Suprapubic skin (tissue), 4 donors: ENCODE results near the gene FAU. TPM values are rescaled to one million over a fixed set of nuclear protein-coding genes. Genes with fewer than 3 reads are reported as not detected.

Source experiments
- DNase-seq, 2 donors: peaks; one replicate each; pipeline ENCODE4 v3.0.0-alpha.2; 2019; ENCODE audit warnings: low spot score in 2 of 2
- H3K27ac ChIP-seq: fragments of 200-600 bp; sonication (generic); one replicate; pipeline ENCODE4 v1.5.1; 2019
- H3K27me3 ChIP-seq: fragments of 200-600 bp; sonication (generic); one replicate; pipeline ENCODE4 v1.5.1; 2019
- H3K36me3 ChIP-seq: fragments of 200-600 bp; sonication (generic); one replicate; pipeline ENCODE4 v1.5.1; 2019
- H3K4me1 ChIP-seq: fragments of 200-600 bp; sonication (generic); one replicate; pipeline ENCODE4 v1.5.1; 2019
- H3K4me3 ChIP-seq: fragments of 200-600 bp; sonication (generic); one replicate; pipeline ENCODE4 v1.5.1; 2019; ENCODE audit warnings: mild to moderate bottlenecking
- H3K9me3 ChIP-seq: fragments of 200-600 bp; sonication (generic); one replicate; pipeline ENCODE4 v1.5.1; 2019
- EP300 ChIP-seq: sonication (generic); formaldehyde crosslinking; IDR thresholded peaks from one replicate; pipeline ENCODE4 v1.6.1; 2017; ENCODE audit warnings: antibody characterized with exemption
- POLR2A ChIP-seq, 2 donors: fragments of 450-650 bp; IDR thresholded peaks; one replicate each; pipeline ENCODE4 v1.6.1; 2017; ENCODE audit warnings: antibody characterized with exemption in 2 of 2, mild to moderate bottlenecking in 2 of 2, moderate library complexity in 2 of 2
- POLR2AphosphoS5 ChIP-seq, 3 donors: sonication (generic); formaldehyde crosslinking; IDR thresholded peaks; one replicate each; pipeline ENCODE4 v1.6.1; 2017; ENCODE audit warnings: antibody characterized with exemption in 3 of 3
- WGBS: methylation state at CpG from one replicate; pipeline ENCODE4 v1.1.5; 2018; 5-methylcytosine and 5-hydroxymethylcytosine counted together
- total RNA-seq, 4 donors: library from RNA; depleted of rRNA; stranded (reverse); fragments of >200 nt; gene quantifications; one replicate each; pipeline ENCODE4 v1.1.0, GENCODE V29; 2016
- TF ChIP-seq, protein P1 (sequence below), 2 donors: fragments of 200-600 bp in 1 of 2; fragments of 450-650 bp in 1 of 2; sonication (generic) in 1 of 2; IDR thresholded peaks; one replicate each; pipeline ENCODE4 v1.5.1; 2016 to 2019; ENCODE audit warnings: antibody characterized with exemption in 2 of 2, mild to moderate bottlenecking in 1 of 2, moderate library complexity in 1 of 2

The FAU gene
- total RNA-seq, 4 donors from 2014 or later, result 584 to 609 (median 602) TPM

DNA sequence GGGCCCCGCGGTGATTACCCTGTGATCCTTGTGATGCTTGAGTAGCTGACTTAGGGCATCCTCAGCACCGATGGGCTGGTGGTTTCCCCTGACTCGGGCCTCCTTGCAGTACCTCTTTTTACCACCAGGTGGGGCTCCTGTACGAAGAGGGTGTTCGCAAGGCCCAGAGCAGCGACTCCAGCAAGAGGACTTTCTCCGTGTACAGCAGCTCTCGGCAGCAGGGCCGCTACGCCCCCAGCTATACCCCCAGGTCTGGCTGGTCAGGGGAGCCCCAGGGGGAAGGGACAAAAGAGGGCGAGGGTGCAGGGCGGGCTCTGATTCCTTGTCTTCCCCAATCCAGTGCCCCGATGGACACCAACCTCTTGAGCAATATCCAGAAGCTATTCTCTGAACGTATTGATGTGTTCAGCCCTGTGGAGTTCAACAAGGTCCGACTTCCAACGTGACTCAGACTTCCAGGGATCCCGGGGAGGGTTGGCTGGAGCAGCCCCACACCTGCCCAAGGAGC is 11.5 kb downstream of the FAU start:
- WGBS, result 0% methylated on average over 4 of the region's 18 CpGs
- H3K9me3 ChIP-seq, result no peaks in the 10 kb centered on the region
- H3K27ac ChIP-seq, result no peak overlapping the region
- peak; percentile 94 for DNase-seq
- peaks cover 26% of the 10 kb centered on the region for H3K36me3 ChIP-seq
- no peaks in the 10 kb centered on the region for H3K27me3 ChIP-seq
- H3K4me1 ChIP-seq, result peaks cover 50% of the 10 kb centered on the region
- H3K4me3 ChIP-seq, result no peak overlapping the region
- TF ChIP-seq, protein P1, sequence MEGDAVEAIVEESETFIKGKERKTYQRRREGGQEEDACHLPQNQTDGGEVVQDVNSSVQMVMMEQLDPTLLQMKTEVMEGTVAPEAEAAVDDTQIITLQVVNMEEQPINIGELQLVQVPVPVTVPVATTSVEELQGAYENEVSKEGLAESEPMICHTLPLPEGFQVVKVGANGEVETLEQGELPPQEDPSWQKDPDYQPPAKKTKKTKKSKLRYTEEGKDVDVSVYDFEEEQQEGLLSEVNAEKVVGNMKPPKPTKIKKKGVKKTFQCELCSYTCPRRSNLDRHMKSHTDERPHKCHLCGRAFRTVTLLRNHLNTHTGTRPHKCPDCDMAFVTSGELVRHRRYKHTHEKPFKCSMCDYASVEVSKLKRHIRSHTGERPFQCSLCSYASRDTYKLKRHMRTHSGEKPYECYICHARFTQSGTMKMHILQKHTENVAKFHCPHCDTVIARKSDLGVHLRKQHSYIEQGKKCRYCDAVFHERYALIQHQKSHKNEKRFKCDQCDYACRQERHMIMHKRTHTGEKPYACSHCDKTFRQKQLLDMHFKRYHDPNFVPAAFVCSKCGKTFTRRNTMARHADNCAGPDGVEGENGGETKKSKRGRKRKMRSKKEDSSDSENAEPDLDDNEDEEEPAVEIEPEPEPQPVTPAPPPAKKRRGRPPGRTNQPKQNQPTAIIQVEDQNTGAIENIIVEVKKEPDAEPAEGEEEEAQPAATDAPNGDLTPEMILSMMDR (IDR thresholded peaks at IDR 0.05), result peak; percentile 99 to 100
- no peak for TF ChIP-seq POLR2AphosphoS5 (IDR thresholded peaks at IDR 0.05)
- TF ChIP-seq EP300, result no peak

DNA sequence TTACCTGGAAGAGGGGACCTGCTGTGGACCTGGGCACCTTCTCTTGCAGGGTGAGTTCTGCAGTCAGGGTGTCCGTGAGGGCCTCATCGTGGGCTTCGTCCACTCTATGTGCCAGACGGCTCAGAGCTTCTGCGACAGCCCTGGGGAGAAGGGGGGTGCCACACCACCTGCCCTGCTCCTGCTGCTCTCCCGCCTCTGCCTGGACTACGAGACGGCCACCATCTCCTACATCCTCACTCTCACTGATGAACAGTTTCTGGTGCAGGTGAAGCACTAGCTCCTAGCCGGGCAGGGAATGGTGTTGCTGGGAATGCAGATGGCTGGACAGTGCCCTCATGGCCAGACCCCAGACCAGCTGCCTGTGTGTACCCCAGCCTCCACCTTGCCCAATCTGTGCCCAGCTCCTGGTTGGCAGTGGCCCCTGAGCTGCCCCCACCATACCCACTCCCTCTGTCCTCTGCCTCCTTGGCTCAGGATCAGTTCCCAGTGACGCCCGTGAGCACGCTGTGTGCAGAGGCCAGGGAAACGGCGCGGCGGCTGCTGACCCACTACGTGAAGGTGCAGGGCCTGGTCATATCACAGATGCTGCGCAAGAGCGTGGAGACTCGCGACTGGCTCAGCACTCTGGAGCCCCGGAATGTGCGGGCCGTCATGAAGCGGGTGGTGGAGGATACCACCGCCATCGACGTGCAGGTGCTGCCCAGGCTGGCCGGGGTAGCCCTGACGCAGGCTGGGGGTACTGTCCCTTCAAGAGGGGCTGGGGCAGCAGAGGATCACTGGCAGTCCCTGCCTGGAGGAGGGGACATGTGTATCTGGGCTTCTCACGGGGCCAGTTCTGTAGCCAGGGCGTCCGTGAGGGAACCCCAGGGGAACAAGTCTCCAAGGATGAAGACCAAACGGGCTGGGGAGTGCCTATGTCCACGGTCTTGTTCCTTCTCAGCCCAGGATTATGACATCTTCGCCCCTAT is 12.4 kb downstream of the FAU start:
- peaks cover 54% of the 10 kb centered on the region for H3K4me1 ChIP-seq
- peak in 1 of 2 donors; percentile 66 for DNase-seq
- no peaks in the 10 kb centered on the region for H3K9me3 ChIP-seq
- H3K4me3 ChIP-seq, result no peak overlapping the region
- peaks cover 26% of the 10 kb centered on the region for H3K36me3 ChIP-seq
- no peak for TF ChIP-seq EP300
- TF ChIP-seq POLR2A (IDR thresholded peaks at IDR 0.05), result no peak
- TF ChIP-seq, protein P1 (IDR thresholded peaks at IDR 0.05), result no peak
- no peak for TF ChIP-seq POLR2AphosphoS5 (IDR thresholded peaks at IDR 0.05)
- peak overlapping the region; percentile 11 for H3K27ac ChIP-seq
- no peaks in the 10 kb centered on the region for H3K27me3 ChIP-seq
- 85% methylated on average over 30 of the region's 36 CpGs for WGBS

DNA sequence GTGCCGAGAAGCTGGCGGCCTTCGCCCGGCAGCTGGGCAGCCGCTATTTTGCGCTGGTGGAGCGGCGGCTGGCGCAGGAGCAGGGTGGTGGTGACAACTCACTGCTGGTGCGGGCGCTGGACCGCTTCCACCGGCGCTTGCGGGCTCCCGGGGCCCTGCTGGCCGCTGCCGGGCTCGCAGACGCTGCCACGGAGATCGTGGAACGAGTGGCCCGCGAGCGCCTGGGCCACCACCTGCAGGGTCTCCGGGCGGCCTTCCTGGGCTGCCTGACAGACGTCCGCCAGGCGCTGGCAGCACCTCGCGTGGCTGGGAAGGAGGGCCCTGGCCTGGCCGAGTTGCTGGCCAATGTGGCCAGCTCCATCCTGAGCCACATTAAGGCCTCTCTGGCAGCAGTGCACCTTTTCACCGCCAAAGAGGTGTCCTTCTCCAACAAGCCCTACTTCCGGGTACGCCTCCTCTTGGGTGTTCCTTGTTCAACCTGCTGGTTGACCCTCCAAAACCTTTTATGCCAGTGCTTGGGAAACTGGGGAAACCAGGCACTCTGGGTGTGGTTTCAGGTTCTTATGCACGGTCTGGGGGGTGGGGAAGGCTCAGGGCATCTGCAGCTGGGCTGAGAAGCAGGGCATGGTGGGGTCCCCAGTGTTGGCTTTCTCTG is 13.3 kb downstream of the FAU start:
- H3K4me1 ChIP-seq, result peaks cover 58% of the 10 kb centered on the region
- 77% methylated on average over 11 of the region's 38 CpGs for WGBS
- H3K27me3 ChIP-seq, result no peaks in the 10 kb centered on the region
- H3K36me3 ChIP-seq, result peaks cover 26% of the 10 kb centered on the region
- H3K27ac ChIP-seq, result peak overlapping the region; percentile 67
- H3K4me3 ChIP-seq, result no peak overlapping the region
- H3K9me3 ChIP-seq, result no peaks in the 10 kb centered on the region
- no peak for TF ChIP-seq POLR2AphosphoS5 (IDR thresholded peaks at IDR 0.05)
- no peak for TF ChIP-seq EP300
- TF ChIP-seq, protein P1 (IDR thresholded peaks at IDR 0.05), result no peak
- no peak for TF ChIP-seq POLR2A (IDR thresholded peaks at IDR 0.05)
- DNase-seq, result no peak

DNA sequence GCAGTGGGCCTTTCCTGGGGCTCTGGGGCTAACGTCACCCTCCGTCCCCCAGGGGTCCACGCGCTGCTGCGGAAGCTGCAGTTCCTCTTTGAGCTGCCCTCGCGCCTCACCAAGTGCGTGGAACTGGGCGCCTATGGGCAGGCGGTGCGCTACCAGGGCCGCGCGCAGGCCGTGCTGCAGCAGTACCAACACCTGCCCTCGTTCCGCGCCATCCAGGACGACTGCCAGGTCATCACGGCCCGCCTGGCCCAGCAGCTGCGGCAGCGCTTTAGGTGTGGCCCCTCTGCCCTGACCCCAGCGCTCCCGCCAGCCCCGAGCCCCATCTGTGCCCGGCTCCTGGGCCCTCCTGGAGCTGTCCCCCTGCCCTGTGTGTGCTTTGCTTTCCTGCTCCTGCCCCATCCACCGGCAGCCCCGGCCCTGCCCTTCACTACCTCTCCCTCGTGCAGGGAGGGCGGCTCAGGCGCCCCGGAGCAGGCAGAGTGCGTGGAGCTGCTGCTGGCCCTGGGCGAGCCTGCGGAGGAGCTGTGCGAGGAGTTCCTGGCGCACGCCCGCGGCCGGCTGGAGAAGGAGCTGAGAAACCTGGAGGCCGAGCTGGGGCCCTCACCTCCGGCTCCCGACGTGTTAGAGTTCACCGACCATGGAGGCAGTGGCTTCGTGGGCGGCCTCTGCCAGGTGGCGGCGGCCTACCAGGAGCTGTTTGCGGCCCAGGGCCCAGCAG is 14.0 kb downstream of the FAU start:
- no peak overlapping the region for H3K4me3 ChIP-seq
- H3K27me3 ChIP-seq, result no peaks in the 10 kb centered on the region
- DNase-seq, result peak in 1 of 2 donors; percentile 65
- H3K27ac ChIP-seq, result peak overlapping the region; percentile 67
- peaks cover 26% of the 10 kb centered on the region for H3K36me3 ChIP-seq
- 89% methylated on average over 20 of the region's 52 CpGs for WGBS
- no peaks in the 10 kb centered on the region for H3K9me3 ChIP-seq
- no peak for TF ChIP-seq POLR2A (IDR thresholded peaks at IDR 0.05)
- no peak for TF ChIP-seq POLR2AphosphoS5 (IDR thresholded peaks at IDR 0.05)
- TF ChIP-seq EP300, result no peak
- TF ChIP-seq, protein P1 (IDR thresholded peaks at IDR 0.05), result no peak
- H3K4me1 ChIP-seq, result peaks cover 58% of the 10 kb centered on the region
